ENCODE measurements around the gene MRFAP1.

MRFAP1 gene

GRCh38 chr4:6610856-6611430 is 29.5 kb upstream of the MRFAP1 start:
- H3K4me1 ChIP-seq (ENCODE audit: control extremely low read depth in 1 of 4, control insufficient read depth in 4 of 4, insufficient read depth in 4 of 4, low read length in 3 of 4): no peaks in the 10 kb centered on the region
- POLR2A ChIA-PET: no interaction called here
- H3K4me3 ChIP-seq (ENCODE audit: control insufficient read depth in 1 of 7, extremely low read depth in 1 of 7, insufficient read depth in 4 of 7, low read depth in 2 of 7, low read length in 6 of 7): no peak overlapping the region
- no peaks in the 10 kb centered on the region for H3K9me3 ChIP-seq (ENCODE audit: control extremely low read depth in 1 of 5, control insufficient read depth in 4 of 5, insufficient read depth in 2 of 5, low read depth in 1 of 5, low read length in 4 of 5)
- H3K36me3 ChIP-seq (ENCODE audit: control insufficient read depth in 4 of 4, insufficient read depth in 4 of 4, low read length in 3 of 4): peaks cover 17 to 78% (median 43%) of the 10 kb centered on the region in 4 experiments
- WGBS (ENCODE audit: insufficient coverage): 96% methylated on average over 24 of the region's 24 CpGs
- no peaks in the 10 kb centered on the region for H3K27me3 ChIP-seq (replicated peaks in 2 of 5; ENCODE audit: control insufficient read depth in 4 of 5, insufficient read depth in 5 of 5, low read length in 4 of 5)
- CTCF ChIA-PET: no interaction called here
- DNase-seq: no peak
- no peak overlapping the region for H3K27ac ChIP-seq (ENCODE audit: insufficient read depth in 1 of 2, low read depth in 1 of 2, low read length in 2 of 2, poor library complexity in 1 of 2, severe bottlenecking in 2 of 2)

GRCh38 chr4:6612961-6613675 is 27.4 kb upstream of the MRFAP1 start:
- Histone ChIP-seq H3K27me3 (replicated peaks in 2 of 5; ENCODE audit: control insufficient read depth in 4 of 5, insufficient read depth in 5 of 5, low read length in 4 of 5) (no peaks in the 10 kb centered on the region), H3K9me3 (ENCODE audit: control extremely low read depth in 1 of 5, control insufficient read depth in 4 of 5, insufficient read depth in 2 of 5, low read depth in 1 of 5, low read length in 4 of 5) (no peaks in the 10 kb centered on the region), H3K4me3 (ENCODE audit: control insufficient read depth in 1 of 7, extremely low read depth in 1 of 7, insufficient read depth in 4 of 7, low read depth in 2 of 7, low read length in 6 of 7) (no peak overlapping the region), H3K27ac (ENCODE audit: insufficient read depth in 1 of 2, low read depth in 1 of 2, low read length in 2 of 2, poor library complexity in 1 of 2, severe bottlenecking in 2 of 2) (no peak overlapping the region), H3K36me3 (ENCODE audit: control insufficient read depth in 4 of 4, insufficient read depth in 4 of 4, low read length in 3 of 4) (peaks cover 10 to 78% (median 43%) of the 10 kb centered on the region in 4 experiments), H3K4me1 (ENCODE audit: control extremely low read depth in 1 of 4, control insufficient read depth in 4 of 4, insufficient read depth in 4 of 4, low read length in 3 of 4) (no peaks in the 10 kb centered on the region)
- POLR2A ChIA-PET: no interaction called here
- CTCF ChIA-PET: no interaction called here
- WGBS (ENCODE audit: insufficient coverage): 100% methylated on average over 3 of the region's 3 CpGs
- no peak for DNase-seq

GRCh38 chr4:6613676-6614651 is 26.5 kb upstream of the MRFAP1 start:
- Histone ChIP-seq H3K27me3 (replicated peaks in 2 of 5; ENCODE audit: control insufficient read depth in 4 of 5, insufficient read depth in 5 of 5, low read length in 4 of 5) (no peaks in the 10 kb centered on the region), H3K36me3 (ENCODE audit: control insufficient read depth in 4 of 4, insufficient read depth in 4 of 4, low read length in 3 of 4) (peaks cover 10 to 78% (median 44%) of the 10 kb centered on the region in 4 experiments), H3K9me3 (ENCODE audit: control extremely low read depth in 1 of 5, control insufficient read depth in 4 of 5, insufficient read depth in 2 of 5, low read depth in 1 of 5, low read length in 4 of 5) (no peaks in the 10 kb centered on the region), H3K4me3 (ENCODE audit: control insufficient read depth in 1 of 7, extremely low read depth in 1 of 7, insufficient read depth in 4 of 7, low read depth in 2 of 7, low read length in 6 of 7) (no peak overlapping the region), H3K27ac (ENCODE audit: insufficient read depth in 1 of 2, low read depth in 1 of 2, low read length in 2 of 2, poor library complexity in 1 of 2, severe bottlenecking in 2 of 2) (no peak overlapping the region), H3K4me1 (ENCODE audit: control extremely low read depth in 1 of 4, control insufficient read depth in 4 of 4, insufficient read depth in 4 of 4, low read length in 3 of 4) (no peaks in the 10 kb centered on the region)
- 94% methylated on average over 16 of the region's 17 CpGs for WGBS (ENCODE audit: insufficient coverage)
- ChIA-PET CTCF (no interaction called here), POLR2A (no interaction called here)
- no peak for DNase-seq

GRCh38 chr4:6614701-6615230 is 25.7 kb upstream of the MRFAP1 start:
- no peak overlapping the region for H3K4me3 ChIP-seq (ENCODE audit: control insufficient read depth in 1 of 7, extremely low read depth in 1 of 7, insufficient read depth in 4 of 7, low read depth in 2 of 7, low read length in 6 of 7)
- no peaks in the 10 kb centered on the region for H3K4me1 ChIP-seq (ENCODE audit: control extremely low read depth in 1 of 4, control insufficient read depth in 4 of 4, insufficient read depth in 4 of 4, low read length in 3 of 4)
- WGBS (ENCODE audit: insufficient coverage): 96% methylated on average over 10 of the region's 11 CpGs
- H3K27ac ChIP-seq (ENCODE audit: insufficient read depth in 1 of 2, low read depth in 1 of 2, low read length in 2 of 2, poor library complexity in 1 of 2, severe bottlenecking in 2 of 2): no peak overlapping the region
- H3K27me3 ChIP-seq (replicated peaks in 2 of 5; ENCODE audit: control insufficient read depth in 4 of 5, insufficient read depth in 5 of 5, low read length in 4 of 5): no peaks in the 10 kb centered on the region
- POLR2A ChIA-PET: no interaction called here
- H3K36me3 ChIP-seq (ENCODE audit: control insufficient read depth in 4 of 4, insufficient read depth in 4 of 4, low read length in 3 of 4): peaks cover 8 to 77% (median 44%) of the 10 kb centered on the region in 4 experiments
- CTCF ChIA-PET: interaction anchor here (1.2 kb wide), 1 partner anchor 75 kb away, joined by 3 read pairs; no protein-coding TSS in a partner anchor
- H3K9me3 ChIP-seq (ENCODE audit: control extremely low read depth in 1 of 5, control insufficient read depth in 4 of 5, insufficient read depth in 2 of 5, low read depth in 1 of 5, low read length in 4 of 5): no peaks in the 10 kb centered on the region
- no peak for DNase-seq

- ChIA-PET POLR2A (no interaction called here), CTCF (interaction anchor here (1.2 kb wide), 1 partner anchor 73 kb away, joined by 3 read pairs; no protein-coding TSS in a partner anchor)
- Histone ChIP-seq H3K27ac (ENCODE audit: insufficient read depth in 1 of 2, low read depth in 1 of 2, low read length in 2 of 2, poor library complexity in 1 of 2, severe bottlenecking in 2 of 2) (no peak overlapping the region), H3K36me3 (ENCODE audit: control insufficient read depth in 4 of 4, insufficient read depth in 4 of 4, low read length in 3 of 4) (peaks cover 6 to 70% (median 36%) of the 10 kb centered on the region in 4 experiments), H3K9me3 (ENCODE audit: control extremely low read depth in 1 of 5, control insufficient read depth in 4 of 5, insufficient read depth in 2 of 5, low read depth in 1 of 5, low read length in 4 of 5) (no peaks in the 10 kb centered on the region), H3K4me1 (ENCODE audit: control extremely low read depth in 1 of 4, control insufficient read depth in 4 of 4, insufficient read depth in 4 of 4, low read length in 3 of 4) (no peaks in the 10 kb centered on the region), H3K27me3 (replicated peaks in 2 of 5; ENCODE audit: control insufficient read depth in 4 of 5, insufficient read depth in 5 of 5, low read length in 4 of 5) (no peaks in the 10 kb centered on the region), H3K4me3 (ENCODE audit: control insufficient read depth in 1 of 7, extremely low read depth in 1 of 7, insufficient read depth in 4 of 7, low read depth in 2 of 7, low read length in 6 of 7) (no peak overlapping the region)
- DNase-seq: no peak
- 99% methylated on average over 18 of the region's 18 CpGs for WGBS (ENCODE audit: insufficient coverage)
Measured at GRCh38 chr4:6616087-6616995, 24.1 kb upstream of the MRFAP1 start.

- Histone ChIP-seq H3K4me1 (ENCODE audit: control extremely low read depth in 1 of 4, control insufficient read depth in 4 of 4, insufficient read depth in 4 of 4, low read length in 3 of 4) (no peaks in the 10 kb centered on the region), H3K4me3 (ENCODE audit: control insufficient read depth in 1 of 7, extremely low read depth in 1 of 7, insufficient read depth in 4 of 7, low read depth in 2 of 7, low read length in 6 of 7) (no peak overlapping the region), H3K9me3 (ENCODE audit: control extremely low read depth in 1 of 5, control insufficient read depth in 4 of 5, insufficient read depth in 2 of 5, low read depth in 1 of 5, low read length in 4 of 5) (no peaks in the 10 kb centered on the region), H3K27ac (ENCODE audit: insufficient read depth in 1 of 2, low read depth in 1 of 2, low read length in 2 of 2, poor library complexity in 1 of 2, severe bottlenecking in 2 of 2) (no peak overlapping the region), H3K27me3 (replicated peaks in 2 of 5; ENCODE audit: control insufficient read depth in 4 of 5, insufficient read depth in 5 of 5, low read length in 4 of 5) (no peaks in the 10 kb centered on the region), H3K36me3 (ENCODE audit: control insufficient read depth in 4 of 4, insufficient read depth in 4 of 4, low read length in 3 of 4) (peaks cover 6 to 67% (median 30%) of the 10 kb centered on the region in 4 experiments)
- DNase-seq: no peak
- 96% methylated on average over 7 of the region's 10 CpGs for WGBS (ENCODE audit: insufficient coverage)
- ChIA-PET CTCF (no interaction called here), POLR2A (no interaction called here)
Measured at GRCh38 chr4:6617246-6617645, 23.2 kb upstream of the MRFAP1 start.
